Fibroblast of lung (primary cell): ENCODE measurements around the gene EPHB3. TPM values are rescaled to one million over a fixed set of nuclear protein-coding genes. Genes with fewer than 3 reads are reported as not detected.

Experiments
- DNase-seq, 2 donors: peaks; one replicate each; pipeline versions ENCODE4 v3.0.0 to v3.0.0-alpha.2; 2010; ENCODE audit warnings: low read depth in 2 of 2
- H2AFZ ChIP-seq: 2 replicates; pipeline ENCODE4 v1.5.1; 2012; ENCODE audit warnings: low read length, control low read depth, inconsistent platforms
- H3K27ac ChIP-seq: 2 replicates; pipeline ENCODE4 v1.5.1; 2011; ENCODE audit warnings: low read length, control low read depth; ENCODE audit not compliant: insufficient read depth
- H3K27me3 ChIP-seq: 2 replicates; pipeline ENCODE4 v1.5.1; 2011; ENCODE audit warnings: mild to moderate bottlenecking, low read length; ENCODE audit not compliant: control insufficient read depth, insufficient read depth
- H3K36me3 ChIP-seq: 2 replicates; pipeline ENCODE4 v1.5.1; 2011; ENCODE audit warnings: low read length; ENCODE audit not compliant: control insufficient read depth, insufficient read depth
- H3K4me1 ChIP-seq: 2 replicates; pipeline ENCODE4 v1.5.1; 2011; ENCODE audit warnings: low read length; ENCODE audit not compliant: control insufficient read depth, insufficient read depth; ENCODE audit errors: extremely low read depth
- H3K4me2 ChIP-seq: 2 replicates; pipeline ENCODE4 v1.5.1; 2011; ENCODE audit warnings: low read length, control low read depth; ENCODE audit not compliant: insufficient read depth; ENCODE audit errors: extremely low read depth
- H3K4me3 ChIP-seq, 4 experiments: fragments of 200-600 bp in 1 of 4; sonication (generic) in 1 of 4; replicated peaks in 1 of 4; 2 replicates each; pipeline ENCODE4 v1.5.1; 2011 to 2016; ENCODE audit warnings: low read length in 4 of 4, low read depth in 3 of 4, mild to moderate bottlenecking in 3 of 4, control low read depth in 2 of 4, inconsistent platforms in 1 of 4, mixed read lengths in 1 of 4; ENCODE audit not compliant: insufficient read depth in 1 of 4; ENCODE audit errors: control extremely low read depth in 1 of 4
- H3K79me2 ChIP-seq: 2 replicates; pipeline ENCODE4 v1.5.1; 2012; ENCODE audit warnings: mild to moderate bottlenecking, low read length, inconsistent platforms; ENCODE audit not compliant: control insufficient read depth, insufficient read depth
- H3K9ac ChIP-seq: 2 replicates; pipeline ENCODE4 v1.5.1; 2011; ENCODE audit warnings: mild to moderate bottlenecking, low read length, control low read depth; ENCODE audit not compliant: insufficient read depth
- H3K9me3 ChIP-seq: 2 replicates; pipeline ENCODE4 v1.5.1; 2012; ENCODE audit warnings: low read depth, low read length; ENCODE audit not compliant: control insufficient read depth, insufficient read depth
- H4K20me1 ChIP-seq: 2 replicates; pipeline ENCODE4 v1.5.1; 2011; ENCODE audit warnings: low read length; ENCODE audit not compliant: control insufficient read depth, insufficient read depth; ENCODE audit errors: extremely low read depth
- CTCF ChIP-seq, 2 donors: IDR thresholded peaks in 1 of 2; conservative IDR thresholded peaks in 1 of 2; 1 replicate in 1 of 2; 2 replicates in 1 of 2; pipeline ENCODE4 v1.5.1; 2011 to 2012; ENCODE audit warnings: low read length in 2 of 2, control low read depth in 1 of 2, inconsistent platforms in 1 of 2, low read depth in 1 of 2, mild to moderate bottlenecking in 1 of 2
- EZH2 ChIP-seq: IDR thresholded peaks from 2 replicates; pipeline ENCODE4 v1.5.1; 2012; ENCODE audit warnings: low read length, control low read depth, mild to moderate bottlenecking; ENCODE audit errors: missing control alignments
- polyA plus RNA-seq, 2 donors: library from polyadenylated mRNA; depleted of rRNA in 1 of 2; stranded (reverse) in 1 of 2; unstranded in 1 of 2; fragments of >200 nt; gene quantifications; 2 replicates each; pipeline ENCODE4 v1.2.1, GENCODE V29; 2011 to 2012; ENCODE audit warnings: missing spikeins in 1 of 2
- total RNA-seq: library from RNA; depleted of rRNA; stranded (reverse); fragments of >200 nt; gene quantifications from 2 replicates; pipeline ENCODE4 v1.2.1, GENCODE V29; 2014

EPHB3 gene
- total and polyA plus RNA-seq, 2 donors (not counting 1 experiment from before 2014, with no cell fraction given), result 1.6 to 7.6 TPM

- Histone ChIP-seq H3K4me2 (no peak overlapping the region), H3K4me3 (no peak overlapping the region), H3K27ac (no peak overlapping the region), H3K36me3 (peaks cover 4% of the 10 kb centered on the region), H3K9ac (no peak overlapping the region), H3K27me3 (no peaks in the 10 kb centered on the region), H3K79me2 (no peaks in the 10 kb centered on the region), H3K9me3 (no peaks in the 10 kb centered on the region), H2AFZ (no peak overlapping the region), H4K20me1 (no peaks in the 10 kb centered on the region), H3K4me1 (peaks cover 3% of the 10 kb centered on the region)
- DNase-seq, result no peak
- TF ChIP-seq EZH2 (no peak), CTCF (conservative IDR thresholded peaks at IDR 0.05 in 1 of 2, IDR thresholded peaks at IDR 0.05 in 1 of 2; ENCODE audit: low read depth in 1 of 2, low read length in 2 of 2) (no peak)
These were observed 16.0 kb downstream of the EPHB3 start for GRCh38 chr3:184577546-184577945.

DNA sequence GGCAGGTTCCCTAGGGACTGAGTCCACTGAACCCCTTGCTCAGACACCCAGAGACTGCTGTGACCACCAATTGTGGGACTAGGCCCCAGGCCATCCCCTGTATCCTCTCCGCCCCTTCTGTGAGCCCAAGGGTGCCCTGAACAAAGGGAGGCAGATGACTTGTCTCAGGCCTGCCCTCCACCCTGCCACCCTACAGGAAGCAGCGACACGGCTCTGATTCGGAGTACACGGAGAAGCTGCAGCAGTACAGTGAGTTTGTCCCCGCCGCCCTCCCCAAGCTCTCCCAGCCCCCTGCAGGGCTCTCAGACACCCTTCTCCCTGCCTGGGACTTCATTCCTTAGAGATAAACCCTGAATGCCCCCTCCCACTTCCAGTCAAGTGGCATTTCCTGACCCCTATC is 16.6 kb downstream of the EPHB3 start:
- H3K79me2 ChIP-seq, result no peaks in the 10 kb centered on the region
- no peak overlapping the region for H3K4me3 ChIP-seq
- H3K4me2 ChIP-seq, result no peak overlapping the region
- TF ChIP-seq EZH2, result no peak
- TF ChIP-seq CTCF (conservative IDR thresholded peaks at IDR 0.05 in 1 of 2, IDR thresholded peaks at IDR 0.05 in 1 of 2; ENCODE audit: low read depth in 1 of 2, low read length in 2 of 2), result no peak
- no peak for DNase-seq
- H3K27ac ChIP-seq, result no peak overlapping the region
- H2AFZ ChIP-seq, result no peak overlapping the region
- no peak overlapping the region for H3K9ac ChIP-seq
- no peaks in the 10 kb centered on the region for H3K27me3 ChIP-seq
- H3K4me1 ChIP-seq, result peaks cover 7% of the 10 kb centered on the region
- H3K9me3 ChIP-seq, result no peaks in the 10 kb centered on the region
- H3K36me3 ChIP-seq, result peaks cover 4% of the 10 kb centered on the region
- no peaks in the 10 kb centered on the region for H4K20me1 ChIP-seq

GRCh38 chr3:184578822-184579221 is 17.2 kb downstream of the EPHB3 start:
- H3K4me3 ChIP-seq, result no peak overlapping the region
- H3K4me1 ChIP-seq, result peaks cover 8% of the 10 kb centered on the region
- H2AFZ ChIP-seq, result no peak overlapping the region
- TF ChIP-seq EZH2, result no peak
- TF ChIP-seq CTCF (conservative IDR thresholded peaks at IDR 0.05 in 1 of 2, IDR thresholded peaks at IDR 0.05 in 1 of 2; ENCODE audit: low read depth in 1 of 2, low read length in 2 of 2), result no peak
- no peaks in the 10 kb centered on the region for H3K9me3 ChIP-seq
- H3K27me3 ChIP-seq, result no peaks in the 10 kb centered on the region
- no peak overlapping the region for H3K4me2 ChIP-seq
- DNase-seq, result no peak
- H3K27ac ChIP-seq, result no peak overlapping the region
- no peaks in the 10 kb centered on the region for H4K20me1 ChIP-seq
- no peaks in the 10 kb centered on the region for H3K79me2 ChIP-seq
- no peak overlapping the region for H3K9ac ChIP-seq
- H3K36me3 ChIP-seq, result peaks cover 4% of the 10 kb centered on the region
